Erythroblast (primary cell): Measurements from ENCODE around the gene HIGD2A.

Experiments used
- GATA1 ChIP-seq: IDR thresholded peaks from 2 replicates; pipeline ENCODE4 v1.6.1; 2011; ENCODE audit warnings: low read depth, mild to moderate bottlenecking, control low read depth, low read length, moderate library complexity
- POLR2A ChIP-seq: IDR thresholded peaks from 2 replicates; pipeline ENCODE4 v1.6.1; 2011; ENCODE audit warnings: mild to moderate bottlenecking, low read length

DNA sequence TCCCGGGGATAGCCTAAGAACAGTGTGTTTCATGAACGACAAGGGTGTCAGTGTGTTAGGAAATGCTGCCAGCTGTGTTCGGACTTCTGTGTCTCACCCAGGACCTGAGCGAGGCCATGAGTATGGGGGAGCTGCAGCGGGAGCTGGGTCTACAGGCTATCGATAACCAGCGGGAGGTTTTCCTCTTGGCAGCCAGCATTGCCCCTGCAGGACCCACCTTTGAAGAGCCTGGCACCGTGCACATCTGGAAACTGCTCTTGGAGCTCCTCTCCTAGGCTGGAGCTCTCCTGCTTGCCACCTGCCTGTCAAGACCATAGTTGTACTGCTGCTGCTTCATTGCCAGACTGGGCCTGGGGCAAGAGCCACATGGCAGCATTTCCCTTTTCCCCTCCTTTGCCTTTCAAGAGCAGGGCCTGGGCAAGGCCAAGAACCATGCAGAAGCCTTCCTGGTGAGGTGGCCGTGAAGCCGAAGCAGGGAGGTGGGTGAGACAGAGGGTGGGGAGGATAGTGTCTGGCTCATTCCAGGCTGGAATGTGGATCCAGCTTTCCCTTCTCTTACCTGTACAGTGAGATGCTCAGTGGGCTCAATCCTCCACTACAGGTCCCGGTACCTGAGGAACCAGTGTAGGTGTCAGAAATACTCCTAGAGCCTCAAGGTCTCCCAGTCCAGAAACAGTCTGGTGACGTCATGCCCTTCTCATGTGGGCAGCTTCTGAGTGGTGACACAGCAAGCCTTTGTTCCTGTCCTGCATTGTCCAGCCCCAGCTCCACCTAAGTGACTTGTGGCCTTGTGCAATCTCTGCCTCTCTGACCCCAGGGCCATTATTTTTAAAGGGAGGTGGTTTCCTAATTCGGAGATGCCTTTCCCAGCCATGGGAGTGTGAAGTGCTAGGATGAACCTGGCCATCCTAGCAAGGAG, 16.7 kb upstream of the HIGD2A start:
- TF ChIP-seq POLR2A (no peak), GATA1 (no peak)
